VCaP (cell line): ENCODE results near the gene RNF114.
A peak's percentile ranks its signal among the peaks of the same experiment; 100 is the strongest.

Experiments used
- H3K27ac ChIP-seq: fragments of 450-650 bp; 2 replicates; pipeline ENCODE4 v1.5.1; 2017
- TF ChIP-seq, protein P1 (sequence below): fragments of 450-650 bp; conservative IDR thresholded peaks from 2 replicates; pipeline ENCODE4 v1.5.1; 2017; ENCODE audit warnings: mild to moderate bottlenecking, moderate library complexity

The RNF114 gene

GRCh38 chr20:49938173-49939163 is 2.3 kb downstream of the RNF114 start:
- H3K27ac ChIP-seq = peak overlapping the region; percentile 92
- TF ChIP-seq, protein P1, sequence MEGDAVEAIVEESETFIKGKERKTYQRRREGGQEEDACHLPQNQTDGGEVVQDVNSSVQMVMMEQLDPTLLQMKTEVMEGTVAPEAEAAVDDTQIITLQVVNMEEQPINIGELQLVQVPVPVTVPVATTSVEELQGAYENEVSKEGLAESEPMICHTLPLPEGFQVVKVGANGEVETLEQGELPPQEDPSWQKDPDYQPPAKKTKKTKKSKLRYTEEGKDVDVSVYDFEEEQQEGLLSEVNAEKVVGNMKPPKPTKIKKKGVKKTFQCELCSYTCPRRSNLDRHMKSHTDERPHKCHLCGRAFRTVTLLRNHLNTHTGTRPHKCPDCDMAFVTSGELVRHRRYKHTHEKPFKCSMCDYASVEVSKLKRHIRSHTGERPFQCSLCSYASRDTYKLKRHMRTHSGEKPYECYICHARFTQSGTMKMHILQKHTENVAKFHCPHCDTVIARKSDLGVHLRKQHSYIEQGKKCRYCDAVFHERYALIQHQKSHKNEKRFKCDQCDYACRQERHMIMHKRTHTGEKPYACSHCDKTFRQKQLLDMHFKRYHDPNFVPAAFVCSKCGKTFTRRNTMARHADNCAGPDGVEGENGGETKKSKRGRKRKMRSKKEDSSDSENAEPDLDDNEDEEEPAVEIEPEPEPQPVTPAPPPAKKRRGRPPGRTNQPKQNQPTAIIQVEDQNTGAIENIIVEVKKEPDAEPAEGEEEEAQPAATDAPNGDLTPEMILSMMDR = no peak

DNA sequence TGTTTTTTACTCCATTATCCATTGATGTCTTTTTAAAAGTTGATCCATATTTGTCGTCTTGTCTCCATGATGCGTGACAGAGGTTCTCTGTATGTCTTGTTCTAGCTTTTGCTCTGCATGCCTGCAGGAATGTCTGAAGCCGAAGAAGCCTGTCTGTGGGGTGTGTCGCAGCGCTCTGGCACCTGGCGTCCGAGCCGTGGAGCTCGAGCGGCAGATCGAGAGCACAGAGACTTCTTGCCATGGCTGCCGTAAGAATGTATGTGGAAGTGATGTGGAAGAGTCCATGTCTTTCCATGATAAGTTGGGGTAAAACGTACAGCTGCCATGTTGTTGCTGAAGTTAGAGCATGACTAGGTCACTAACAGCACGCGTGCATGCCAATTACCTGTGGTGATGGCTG is 5.3 kb downstream of the RNF114 start:
- TF ChIP-seq, protein P1 = no peak
- H3K27ac ChIP-seq = peak overlapping the region; percentile 14; the same call in 1 of the 2 replicates

DNA sequence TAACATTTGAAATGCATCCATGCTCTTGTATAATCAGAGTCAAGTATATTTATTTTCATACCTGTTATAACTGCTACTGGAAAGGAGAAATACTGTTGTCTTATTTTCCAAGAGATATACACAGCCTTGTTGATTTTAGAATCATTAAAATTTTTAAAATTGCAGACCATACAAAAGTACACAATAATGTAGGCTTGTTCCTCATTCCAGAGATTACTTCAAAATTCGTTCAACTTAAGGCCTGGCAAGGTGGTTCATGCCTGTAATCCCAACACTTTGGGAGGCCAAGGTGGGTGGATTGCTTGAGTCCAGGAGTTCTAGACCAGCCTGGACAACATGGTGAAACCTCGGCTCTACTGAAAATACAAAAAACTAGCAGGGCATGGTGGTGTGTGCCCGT is 6.1 kb downstream of the RNF114 start:
- TF ChIP-seq, protein P1 = no peak
- peak overlapping the region; percentile 14; the same call in 1 of the 2 replicates for H3K27ac ChIP-seq

GRCh38 chr20:49942942-49943341 is 6.7 kb downstream of the RNF114 start:
- peak overlapping the region; percentile 14; the same call in 1 of the 2 replicates for H3K27ac ChIP-seq
- TF ChIP-seq, protein P1 = no peak

- H3K27ac ChIP-seq = no peak overlapping the region
- TF ChIP-seq, protein P1 = no peak
Measured at GRCh38 chr20:49945306-49945700, 9.1 kb downstream of the RNF114 start.

DNA sequence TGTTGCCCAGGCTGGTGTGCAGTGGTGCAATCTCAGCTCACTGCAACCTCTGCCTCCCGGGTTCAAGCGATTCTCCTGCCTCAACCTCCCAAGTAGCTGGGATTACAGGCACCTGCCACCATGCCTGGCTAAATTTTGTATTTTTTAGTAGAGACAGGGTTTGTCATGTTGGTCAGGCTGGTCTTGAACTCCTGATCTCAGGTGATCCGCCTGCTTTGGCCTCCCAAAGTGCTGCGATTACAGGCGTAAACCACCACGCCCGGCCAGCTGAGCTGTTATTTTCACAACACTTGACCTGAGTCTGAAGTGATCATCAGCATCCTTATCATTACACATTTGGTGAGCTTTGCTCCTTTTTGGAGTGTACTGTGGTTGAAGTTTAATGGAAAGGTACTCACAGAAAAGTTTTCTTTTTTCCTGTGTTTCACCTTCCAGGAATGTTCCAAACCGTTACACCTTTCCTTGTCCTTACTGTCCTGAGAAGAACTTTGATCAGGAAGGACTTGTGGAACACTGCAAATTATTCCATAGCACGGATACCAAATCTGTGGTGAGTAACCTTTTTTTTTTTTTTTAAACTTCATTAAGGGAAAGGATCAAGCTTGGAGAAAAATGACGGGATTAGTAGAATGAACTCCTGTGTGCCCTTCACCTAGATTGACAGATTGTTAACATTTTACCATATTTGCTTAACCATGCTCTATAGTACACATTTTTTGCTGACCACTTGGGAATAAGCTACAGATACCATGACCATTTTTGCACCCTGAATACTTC is 9.7 kb downstream of the RNF114 start:
- H3K27ac ChIP-seq = no peak overlapping the region
- TF ChIP-seq, protein P1 = no peak

DNA sequence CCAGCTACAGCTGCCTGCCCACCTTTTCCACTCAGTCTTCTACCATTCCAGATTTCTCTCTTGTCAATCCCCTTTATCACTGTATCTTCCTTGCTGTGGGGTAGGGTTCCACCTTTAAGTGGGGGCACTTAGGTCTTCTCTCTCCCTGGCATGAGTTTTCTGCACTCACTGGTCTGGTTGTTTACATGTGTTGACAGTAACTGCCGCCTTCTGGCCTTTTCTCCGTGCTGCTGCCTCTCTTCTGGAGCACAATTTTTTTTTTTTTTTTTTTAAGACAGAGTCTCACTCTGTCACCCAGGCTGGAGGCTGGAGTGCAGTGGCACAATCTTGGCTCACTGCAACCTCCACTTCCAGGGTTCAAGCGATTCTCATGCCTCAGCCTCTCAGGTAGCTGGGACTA is 12.0 kb downstream of the RNF114 start:
- TF ChIP-seq, protein P1 = no peak
- no peak overlapping the region for H3K27ac ChIP-seq
